Retina (tissue), 1 donor: ENCODE measurements around the gene GRM4.
A peak's percentile ranks its signal among the peaks of the same experiment; 100 is the strongest.
"Not testable (repeated sequence)": the region's sequence is repeated elsewhere in the genome, so short reads cannot be mapped to it uniquely, and the experiment has no call there.

Experiments used
- DNase-seq: peaks from one replicate; pipeline ENCODE4 v3.0.0-alpha.2; 2016

The GRM4 gene

DNA sequence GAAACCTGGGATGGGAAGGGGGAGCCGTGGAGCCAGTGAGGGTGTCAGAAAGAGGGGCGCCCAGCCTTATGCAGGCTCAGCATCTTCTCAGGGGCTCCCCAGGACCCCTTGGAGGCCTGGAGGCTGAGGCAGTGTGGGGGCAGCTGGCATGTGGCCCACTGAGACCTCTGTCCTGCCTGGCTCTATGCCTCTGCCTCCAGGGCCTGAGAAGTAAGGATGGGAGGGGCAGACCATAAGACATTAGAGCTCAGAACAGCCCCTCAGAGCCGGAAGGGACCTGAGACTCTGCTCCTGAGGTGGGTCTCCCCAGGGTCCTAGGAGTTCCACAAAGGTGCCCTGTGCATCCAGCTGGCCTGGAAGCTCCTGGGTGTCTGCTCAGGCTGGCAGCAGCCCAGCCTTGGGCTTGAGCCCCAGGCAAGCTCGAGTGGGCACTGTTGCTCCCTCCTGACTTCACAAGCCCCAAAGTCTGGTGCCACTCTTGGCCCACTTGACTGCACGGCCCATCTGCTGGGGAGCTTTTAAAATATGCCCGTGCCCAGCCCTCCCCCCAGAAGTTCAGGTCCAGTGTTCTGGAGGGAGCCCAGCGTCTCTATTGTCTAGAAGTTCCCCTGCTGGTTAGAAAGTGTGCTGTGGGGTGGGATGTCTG lies 126.8 kb downstream of the GRM4 start:
- no peak for DNase-seq

DNA sequence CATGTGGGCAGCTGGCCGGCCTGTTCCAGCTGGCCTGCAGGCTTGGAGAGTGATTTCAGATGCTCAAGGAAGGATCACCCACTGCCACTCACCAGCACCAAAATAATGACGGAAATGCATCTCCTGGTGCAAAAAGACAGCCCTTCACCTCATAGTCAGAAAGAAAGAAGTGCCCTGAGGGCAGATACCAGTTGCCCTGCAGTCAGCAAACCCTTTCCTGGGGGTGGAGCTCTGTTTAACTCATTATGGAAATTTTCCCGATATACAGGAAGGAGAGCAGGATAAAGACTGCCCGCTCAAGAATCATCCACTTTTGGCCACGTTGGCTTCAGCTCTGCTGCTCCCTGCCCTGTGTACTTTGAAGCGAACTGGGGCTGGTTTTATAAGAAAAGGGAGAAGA lies 127.9 kb downstream of the GRM4 start:
- no peak for DNase-seq

DNA sequence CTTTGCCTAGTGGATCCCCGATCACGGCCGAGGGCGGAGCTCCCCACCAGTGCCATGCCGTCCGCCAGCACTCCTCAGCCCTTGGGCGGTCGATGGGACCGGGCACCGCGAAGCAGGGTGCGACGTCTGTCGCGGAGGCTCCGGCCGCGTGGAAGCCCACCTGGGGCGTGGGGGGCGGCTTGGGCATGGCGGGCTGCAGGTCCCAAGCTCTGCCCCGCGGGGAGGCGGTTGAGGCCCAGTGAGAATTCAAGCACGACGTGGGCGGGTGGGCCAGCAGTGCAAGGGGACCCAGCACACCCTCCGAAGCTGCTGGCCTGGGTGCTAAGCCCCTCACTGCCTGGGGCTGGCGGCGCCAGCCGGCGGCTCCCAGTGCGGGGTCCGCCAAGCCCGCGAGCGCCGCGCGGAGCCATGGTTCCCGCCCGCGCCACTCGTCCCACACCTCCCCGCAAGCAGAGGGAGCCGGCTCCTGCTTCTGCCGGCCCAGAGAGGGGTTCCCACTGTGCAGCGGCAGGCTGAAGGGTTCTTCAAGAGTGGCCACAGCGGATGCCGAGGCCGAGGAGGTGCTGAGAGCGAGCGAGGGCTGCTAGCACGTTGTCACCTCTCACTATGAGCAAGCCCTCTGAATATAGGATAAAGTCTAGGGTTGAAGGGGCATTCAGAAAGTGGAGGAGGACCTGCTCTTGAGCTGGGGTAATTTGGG lies 128.6 kb downstream of the GRM4 start:
- DNase-seq = no peak

DNA sequence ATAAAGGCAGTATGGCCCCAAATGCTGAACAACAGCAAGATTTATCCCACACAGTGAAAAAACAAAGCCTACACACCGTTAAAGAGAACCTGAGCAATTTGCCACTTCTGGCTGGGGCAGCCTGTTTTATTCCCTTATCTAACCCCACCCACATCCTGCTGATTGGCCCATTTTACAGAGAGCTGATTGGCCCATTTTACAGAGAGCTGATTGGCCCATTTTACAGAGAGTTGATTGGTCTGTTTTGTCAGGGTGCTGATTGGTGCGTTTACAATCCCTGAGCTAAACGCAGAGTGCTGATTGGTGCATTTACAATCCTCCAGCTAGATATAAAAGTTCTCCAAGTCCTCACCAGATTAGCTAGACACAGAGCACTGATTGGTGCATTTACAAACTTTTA lies 129.3 kb downstream of the GRM4 start:
- DNase-seq = not testable (repeated sequence)

- DNase-seq = no peak
Measured at GRCh38 chr6:34015586-34015985, 130.3 kb downstream of the GRM4 start.

DNA sequence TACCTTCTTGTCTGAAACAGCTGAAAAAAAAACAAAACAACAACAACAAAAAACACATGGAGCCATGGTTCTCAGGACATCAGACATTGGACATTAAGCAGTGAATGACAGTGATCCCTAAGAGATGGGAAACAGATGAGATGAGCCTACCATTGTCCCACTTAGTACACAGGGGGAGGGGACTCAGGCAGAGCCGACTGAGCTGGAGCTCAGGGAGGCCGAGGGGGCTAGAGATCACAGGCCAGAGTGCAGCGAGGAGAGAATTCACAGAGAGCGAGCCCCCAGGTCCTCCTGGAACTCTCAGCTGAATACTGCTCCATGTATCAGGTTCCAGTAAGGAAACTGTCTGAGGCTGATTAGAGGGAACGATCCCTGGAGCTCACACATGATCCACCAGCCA lies 134.6 kb downstream of the GRM4 start:
- no peak for DNase-seq

DNA sequence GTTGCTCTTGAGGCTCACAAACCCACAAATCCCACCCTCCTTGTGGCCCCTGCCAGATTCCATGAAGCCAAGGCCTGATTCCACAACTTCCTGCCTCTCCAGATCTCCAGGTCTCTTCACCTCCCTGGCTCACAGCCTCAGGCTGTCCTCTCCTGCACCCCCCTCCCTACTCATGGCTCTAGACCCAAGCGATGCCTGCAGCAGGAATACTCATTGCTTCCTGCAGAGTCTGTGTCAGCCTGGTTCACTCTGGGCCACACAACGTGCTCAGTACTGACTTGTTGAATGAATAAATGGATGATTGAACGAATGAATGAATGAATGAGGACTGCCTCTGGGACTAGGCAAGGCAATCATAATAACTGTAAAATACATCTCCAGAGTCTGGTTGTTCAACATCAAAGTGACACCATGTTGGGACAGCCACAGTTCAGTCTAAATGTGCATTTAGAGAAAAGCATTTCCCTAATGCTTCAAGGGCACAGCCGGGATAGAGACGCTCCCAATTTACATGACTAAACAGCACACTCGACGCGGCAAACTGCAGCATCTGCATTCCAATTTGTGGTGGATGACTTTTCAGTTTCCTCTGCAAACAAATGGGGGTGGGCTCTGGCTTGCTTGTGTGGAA lies 139.9 kb downstream of the GRM4 start:
- no peak for DNase-seq

GRCh38 chr6:34004706-34005105 lies 141.2 kb downstream of the GRM4 start:
- no peak for DNase-seq

GRCh38 chr6:34003962-34004361 lies 141.9 kb downstream of the GRM4 start:
- DNase-seq = no peak

- DNase-seq = no peak
Measured at GRCh38 chr6:34001706-34002621, 143.9 kb downstream of the GRM4 start.

DNA sequence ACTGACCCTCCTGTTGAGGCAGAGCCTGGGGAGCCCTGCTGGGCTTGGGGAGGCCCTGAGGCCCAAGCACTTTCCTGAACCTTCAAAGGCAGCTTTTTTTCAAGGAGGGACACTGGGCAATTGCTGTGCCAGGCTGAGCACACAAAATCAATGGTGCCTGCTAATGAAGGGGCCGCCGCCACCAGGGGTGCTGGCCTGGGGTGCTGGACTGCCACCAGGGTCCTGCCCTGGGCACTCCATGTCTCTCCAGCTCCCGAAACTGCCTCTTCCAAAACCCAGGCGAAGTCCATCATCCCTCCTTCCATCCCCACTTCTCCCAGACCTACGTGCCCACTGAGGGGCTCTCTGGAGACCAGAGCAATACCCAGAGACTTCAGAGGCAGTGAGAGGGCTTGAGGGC lies 145.6 kb downstream of the GRM4 start:
- DNase-seq = no peak

GRCh38 chr6:33999567-33999966 lies 146.3 kb downstream of the GRM4 start:
- no peak for DNase-seq

DNA sequence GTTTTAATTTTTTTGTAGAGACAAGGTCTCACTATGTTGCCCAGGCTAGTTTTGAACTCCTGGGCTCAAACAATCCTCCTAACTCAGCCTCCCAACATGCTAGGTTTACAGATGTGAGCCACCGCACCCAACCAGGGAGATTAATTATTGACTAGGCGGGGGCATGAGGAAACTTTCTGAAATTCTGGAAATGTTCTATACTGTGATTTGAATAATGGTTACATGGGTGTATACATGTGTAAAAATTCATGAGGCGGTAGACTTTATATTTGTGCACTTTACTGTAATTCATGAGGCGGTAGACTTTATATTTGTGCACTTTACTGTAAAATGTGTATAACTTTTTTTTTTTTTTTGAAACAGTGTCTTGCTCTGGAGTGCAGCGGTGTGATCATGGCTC lies 147.2 kb downstream of the GRM4 start:
- DNase-seq = no peak

GRCh38 chr6:33997265-33997664 lies 148.6 kb downstream of the GRM4 start:
- no peak for DNase-seq

DNA sequence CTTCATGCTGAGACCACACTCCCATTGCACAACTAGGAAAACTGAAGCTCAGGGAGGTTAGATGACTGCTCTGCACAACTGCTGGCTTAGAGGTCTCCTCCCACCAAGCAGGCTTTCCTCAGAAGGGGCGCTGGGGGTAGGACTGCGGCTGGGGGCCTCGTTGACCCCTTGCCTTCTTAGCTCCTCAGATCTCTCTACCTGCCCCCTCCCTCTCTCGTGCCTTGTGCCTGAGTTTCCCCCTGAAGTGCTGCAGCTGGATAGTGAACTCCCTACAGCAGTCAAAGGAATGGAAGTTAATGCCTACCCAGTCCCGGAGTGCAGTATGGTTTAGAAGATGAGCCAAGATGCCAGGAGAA lies 149.8 kb downstream of the GRM4 start:
- no peak for DNase-seq

DNA sequence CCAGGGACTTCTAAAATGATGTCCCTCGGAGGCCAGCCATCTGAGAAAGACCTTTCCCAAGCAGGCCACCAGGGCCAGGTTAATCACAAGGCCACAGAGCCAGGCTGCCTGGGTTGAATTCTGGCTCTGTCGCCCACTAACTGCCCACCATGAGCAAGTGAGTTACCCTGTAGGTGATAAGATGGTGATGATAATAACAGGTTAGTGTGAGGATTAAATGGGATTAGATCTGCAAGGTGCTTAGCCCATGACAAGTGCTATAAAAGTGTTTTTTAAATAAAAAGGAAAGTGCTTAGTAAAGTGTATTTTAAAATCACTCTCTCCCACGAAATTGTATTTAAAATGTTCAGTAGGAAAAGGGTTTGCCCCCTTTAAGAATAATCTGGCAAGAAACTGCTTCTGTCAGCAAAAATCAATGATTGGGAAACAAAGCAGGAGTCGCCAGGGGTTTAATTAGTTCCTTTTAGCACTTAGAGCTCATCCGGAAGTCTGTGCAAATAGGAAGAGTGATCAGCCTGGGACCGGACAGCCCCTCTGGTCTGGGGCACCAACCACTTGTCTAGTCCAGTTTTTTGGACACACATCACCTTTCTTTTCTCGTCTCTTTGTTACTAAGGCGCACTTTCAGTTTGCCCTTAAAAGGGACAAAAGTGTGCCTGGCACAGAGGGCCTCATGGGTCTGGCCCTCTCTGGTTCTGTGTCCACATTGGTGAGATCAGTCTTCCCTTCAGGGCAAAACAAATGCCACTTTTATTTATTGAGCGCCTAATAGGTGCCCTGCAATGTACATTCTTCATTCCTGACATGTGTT lies 150.4 kb downstream of the GRM4 start:
- DNase-seq = no peak

DNA sequence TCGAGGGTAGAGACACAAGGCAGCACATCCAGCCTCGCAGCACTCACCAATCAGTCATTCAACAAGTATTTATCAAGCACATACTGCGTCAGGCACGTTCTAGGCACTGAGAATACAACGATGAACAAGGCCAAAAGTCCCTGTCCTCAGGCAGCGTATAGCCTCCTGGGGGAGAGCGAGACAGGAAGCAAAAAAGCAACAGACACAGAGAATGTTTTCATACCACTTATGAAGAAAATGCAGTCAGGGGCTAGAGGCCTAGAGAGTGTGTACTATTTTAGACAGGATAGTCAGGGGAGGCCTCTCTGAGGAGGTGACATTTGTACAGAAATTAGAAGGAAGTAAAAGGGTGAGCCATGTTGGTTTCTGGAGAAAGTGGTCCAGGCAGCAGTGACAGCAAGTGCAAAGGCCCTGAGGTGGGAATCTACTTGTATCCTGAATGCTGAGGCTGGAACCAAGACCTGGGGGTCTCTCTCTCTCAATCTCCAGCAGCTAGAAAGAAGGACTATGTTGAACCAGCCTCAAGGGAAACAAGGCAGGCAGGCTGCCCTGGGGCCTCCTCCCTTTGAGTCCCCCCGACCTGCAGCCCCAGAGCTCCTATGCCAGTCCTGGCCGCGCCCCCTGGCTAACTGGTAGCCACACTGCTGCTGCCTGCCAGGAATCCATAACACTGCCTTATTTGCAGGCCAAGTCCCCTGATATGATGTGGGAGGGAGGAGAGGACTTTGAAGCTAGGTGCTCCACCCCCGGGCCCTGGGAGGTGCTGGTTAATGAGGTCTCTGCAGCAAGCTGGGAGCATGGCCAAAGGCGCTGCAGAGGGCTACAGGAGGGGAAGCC lies 151.2 kb downstream of the GRM4 start:
- no peak for DNase-seq

DNA sequence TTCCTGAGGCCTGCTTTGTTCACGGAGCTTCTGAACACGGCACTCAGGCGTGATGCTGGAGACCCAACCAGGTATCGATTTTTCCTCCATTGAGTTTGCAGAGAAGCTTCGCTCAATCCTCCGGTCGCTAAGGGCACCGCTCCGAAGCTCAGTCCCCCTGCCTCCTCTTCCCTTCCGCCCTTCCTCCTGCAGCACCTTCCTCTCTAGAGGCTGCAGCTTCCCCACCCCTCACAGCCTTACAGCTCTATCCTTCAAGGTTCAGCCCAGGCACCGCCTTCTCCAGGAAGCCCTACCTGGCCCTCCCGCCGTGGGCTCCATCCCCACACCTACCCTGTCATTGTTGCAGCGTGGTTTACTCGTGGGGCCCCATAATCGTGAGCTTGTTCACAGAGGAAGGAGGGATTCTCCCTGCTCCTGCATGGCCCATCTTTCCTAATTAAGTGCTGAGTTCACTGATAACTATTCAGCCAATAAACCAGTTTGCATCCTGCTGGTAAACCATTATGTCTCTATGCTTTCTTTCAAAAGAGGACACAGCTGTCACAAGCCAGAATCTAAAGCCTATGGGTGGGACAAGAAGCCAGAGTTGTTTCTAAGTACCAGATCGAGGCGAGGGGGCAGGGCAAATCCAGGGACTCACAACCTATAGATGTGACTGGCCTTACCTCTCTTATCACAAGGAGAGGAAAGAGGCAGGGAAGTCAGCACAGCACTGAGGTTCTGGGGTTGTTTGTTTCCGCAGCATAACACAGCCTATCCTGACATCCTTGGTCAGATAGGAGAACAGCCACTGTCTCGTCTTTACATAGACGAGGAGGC lies 152.0 kb downstream of the GRM4 start:
- DNase-seq = peak; percentile 46

DNA sequence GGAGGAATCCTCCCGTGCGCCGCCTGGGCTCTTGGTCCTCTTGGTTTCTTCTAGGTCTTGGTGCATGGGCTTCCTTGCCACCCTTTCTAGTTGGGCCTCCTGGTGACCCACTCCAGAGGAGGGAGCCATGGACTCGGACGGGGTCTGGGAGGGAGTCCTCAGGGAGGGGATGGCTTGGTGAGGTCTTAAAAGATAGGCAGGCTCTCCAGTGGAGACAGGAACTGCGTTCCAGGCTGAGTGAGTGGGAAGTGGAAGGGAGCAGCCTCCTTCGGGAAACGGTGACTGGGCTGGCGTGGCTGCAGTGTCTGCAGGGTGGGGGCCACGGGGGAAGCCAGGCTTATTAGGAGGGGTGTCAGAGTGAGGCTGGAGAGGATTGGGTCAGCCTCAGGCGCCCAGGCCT lies 152.8 kb downstream of the GRM4 start:
- no peak for DNase-seq

DNA sequence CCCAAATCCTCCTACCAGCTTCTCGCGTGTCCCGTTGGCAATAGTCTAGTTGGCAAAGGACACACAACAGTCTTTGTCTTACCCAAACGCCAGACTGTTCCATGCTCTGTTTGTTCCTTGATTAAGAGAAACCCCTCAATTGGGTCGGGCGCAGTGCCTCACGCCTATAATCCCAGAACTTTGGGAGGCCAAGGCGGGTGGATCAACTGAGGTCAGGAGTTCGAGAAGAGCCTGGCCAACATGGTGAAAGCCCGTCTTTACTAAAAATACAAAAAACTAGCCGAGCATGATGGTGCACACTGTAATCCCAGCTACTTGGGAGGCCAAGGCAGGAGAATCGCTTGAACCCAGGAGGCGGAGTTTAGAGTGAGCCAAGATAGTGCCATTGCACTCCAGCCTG lies 153.7 kb downstream of the GRM4 start:
- no peak for DNase-seq

DNA sequence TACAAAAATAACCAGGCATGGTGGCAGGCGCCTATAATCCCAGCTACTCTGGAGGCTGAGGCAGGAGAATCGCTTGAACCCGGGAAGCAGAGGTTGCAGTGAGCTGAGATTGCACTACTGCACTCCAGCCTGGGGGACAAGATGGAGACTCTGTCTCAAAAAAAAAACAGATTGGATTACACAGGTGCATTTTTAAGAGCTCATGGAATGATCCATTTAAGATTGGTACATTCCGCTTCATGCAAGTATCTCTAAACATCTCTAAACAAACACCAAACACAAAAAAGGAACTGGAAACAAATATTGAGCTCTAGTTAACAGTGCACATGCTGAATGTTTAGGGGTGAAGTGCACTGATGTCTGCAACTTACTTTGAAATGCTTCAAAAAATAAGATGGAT lies 154.3 kb downstream of the GRM4 start:
- no peak for DNase-seq
